A549 treated with DMSO at 1 μM for 4 hours (cell line): Measurements from ENCODE around the gene DNAJB12. TPM values are rescaled to one million over a fixed set of nuclear protein-coding genes. Genes with fewer than 3 reads are reported as not detected.

Experiments
- total RNA-seq: library from RNA; stranded (reverse); fragments of 200-300 nt; extraction: Qiagen RNA extraction; gene quantifications from 5 replicates; pipeline ENCODE4 v1.2.3, GENCODE V29; 2022; ENCODE audit warnings: low read depth

The DNAJB12 gene
- 33.7 to 36.7 TPM (median 34.4 TPM) in 5 replicates for total RNA-seq

GRCh38 chr10:72354356-72355213 lies at the start of gene DNAJB12:
DNAJB12 (minus strand) TSS chr10:72354919; CDS start chr10:72354897, 22 bp downstream.

Other genes starting within 250 kb of the DNAJB12 start
- gene ANAPC16, start 138.9 kb downstream of the DNAJB12 start, total RNA-seq, result 70.5 to 89.1 TPM (median 84.6 TPM) in 5 replicates
- 32.4 to 40.2 TPM (median 37.0 TPM) in 5 replicates for gene ASCC1, start 138.6 kb downstream of the DNAJB12 start, total RNA-seq
- gene DDIT4, start 81.0 kb downstream of the DNAJB12 start, total RNA-seq, result 135 to 169 TPM (median 156 TPM) in 5 replicates